ENCODE measurements around the gene USP12.
"Not testable (repeated sequence)": the region's sequence is repeated elsewhere in the genome, so short reads cannot be mapped to it uniquely, and the experiment has no call there.

Gene USP12

DNA sequence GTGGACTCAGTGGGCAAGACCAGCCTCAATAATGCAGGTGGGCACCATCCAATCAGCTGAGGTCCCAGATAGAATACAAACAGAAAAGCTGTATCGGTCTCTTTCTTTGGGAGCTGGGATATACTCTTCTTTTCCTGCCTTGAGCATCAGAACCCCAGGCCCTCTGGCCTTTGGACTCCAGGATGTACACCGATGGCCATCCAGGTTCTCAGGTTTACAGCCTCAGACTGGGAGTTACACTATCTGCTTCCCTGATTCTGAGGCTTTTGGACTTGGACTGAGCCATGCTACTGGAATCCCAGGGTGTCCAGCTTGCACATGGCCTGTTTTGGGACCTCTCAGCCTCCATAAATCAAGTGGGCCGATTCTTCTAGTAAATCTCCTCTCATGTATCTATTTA is 27.6 kb upstream of the USP12 start:
- H3K27me3 ChIP-seq (ENCODE audit: insufficient read depth, low read depth, severe bottlenecking): no peaks in the 10 kb centered on the region
- DNase-seq: no peak
- no peaks in the 10 kb centered on the region for H3K36me3 ChIP-seq
- H3K9me3 ChIP-seq (ENCODE audit: severe bottlenecking): no peaks in the 10 kb centered on the region
- H3K4me3 ChIP-seq (ENCODE audit: low read depth, low read length): no peak overlapping the region
- H3K27ac ChIP-seq: no peak overlapping the region
- TF ChIP-seq, protein P1, sequence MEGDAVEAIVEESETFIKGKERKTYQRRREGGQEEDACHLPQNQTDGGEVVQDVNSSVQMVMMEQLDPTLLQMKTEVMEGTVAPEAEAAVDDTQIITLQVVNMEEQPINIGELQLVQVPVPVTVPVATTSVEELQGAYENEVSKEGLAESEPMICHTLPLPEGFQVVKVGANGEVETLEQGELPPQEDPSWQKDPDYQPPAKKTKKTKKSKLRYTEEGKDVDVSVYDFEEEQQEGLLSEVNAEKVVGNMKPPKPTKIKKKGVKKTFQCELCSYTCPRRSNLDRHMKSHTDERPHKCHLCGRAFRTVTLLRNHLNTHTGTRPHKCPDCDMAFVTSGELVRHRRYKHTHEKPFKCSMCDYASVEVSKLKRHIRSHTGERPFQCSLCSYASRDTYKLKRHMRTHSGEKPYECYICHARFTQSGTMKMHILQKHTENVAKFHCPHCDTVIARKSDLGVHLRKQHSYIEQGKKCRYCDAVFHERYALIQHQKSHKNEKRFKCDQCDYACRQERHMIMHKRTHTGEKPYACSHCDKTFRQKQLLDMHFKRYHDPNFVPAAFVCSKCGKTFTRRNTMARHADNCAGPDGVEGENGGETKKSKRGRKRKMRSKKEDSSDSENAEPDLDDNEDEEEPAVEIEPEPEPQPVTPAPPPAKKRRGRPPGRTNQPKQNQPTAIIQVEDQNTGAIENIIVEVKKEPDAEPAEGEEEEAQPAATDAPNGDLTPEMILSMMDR (IDR thresholded peaks at IDR 0.05; ENCODE audit: low read depth, low read length): no peak

DNA sequence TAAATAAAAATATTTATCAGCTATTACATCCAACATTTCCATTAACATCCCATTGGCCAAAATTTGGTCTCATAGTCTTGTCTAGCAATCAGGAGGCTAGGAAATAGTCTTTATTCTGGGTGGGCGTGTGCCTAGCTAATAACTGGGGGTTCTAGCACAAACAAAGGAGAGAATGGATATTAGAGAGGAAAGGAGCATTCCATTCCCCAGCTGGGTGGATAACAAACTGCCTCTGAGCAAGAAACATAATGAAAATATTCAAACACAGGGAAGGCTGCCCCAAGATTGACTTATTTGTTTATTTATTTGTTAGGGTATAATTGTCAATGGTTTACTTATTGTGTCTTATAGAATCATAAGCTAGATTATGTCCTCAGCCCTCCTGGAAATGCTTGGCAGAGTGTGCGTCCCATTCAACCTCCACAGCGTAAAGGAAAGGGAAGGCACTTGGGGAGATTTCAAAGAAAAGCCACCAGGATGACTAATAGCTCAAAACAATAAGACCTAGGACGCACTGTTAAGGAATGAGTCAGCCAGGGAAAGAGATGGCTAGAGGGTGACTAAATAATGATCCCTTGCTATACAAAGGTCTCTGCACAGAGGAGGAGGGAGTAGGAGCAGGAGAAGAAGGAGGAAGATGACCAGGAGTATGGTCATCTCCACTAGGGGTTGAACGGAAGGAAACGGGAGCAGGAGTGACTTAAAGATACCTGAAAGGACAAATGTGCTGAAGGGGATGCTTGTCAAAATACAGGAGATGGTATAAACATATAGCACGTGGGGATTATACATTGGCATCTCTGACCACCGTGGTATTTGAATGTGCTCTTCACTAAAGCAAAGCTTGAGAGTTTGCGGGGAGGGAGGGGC is 23.5 kb upstream of the USP12 start:
- no peaks in the 10 kb centered on the region for H3K9me3 ChIP-seq (ENCODE audit: severe bottlenecking)
- no peaks in the 10 kb centered on the region for H3K27me3 ChIP-seq (ENCODE audit: insufficient read depth, low read depth, severe bottlenecking)
- H3K27ac ChIP-seq: no peak overlapping the region
- no peak for DNase-seq
- no peak overlapping the region for H3K4me3 ChIP-seq (ENCODE audit: low read depth, low read length)
- TF ChIP-seq, protein P1 (IDR thresholded peaks at IDR 0.05; ENCODE audit: low read depth, low read length): no peak
- no peaks in the 10 kb centered on the region for H3K36me3 ChIP-seq

DNA sequence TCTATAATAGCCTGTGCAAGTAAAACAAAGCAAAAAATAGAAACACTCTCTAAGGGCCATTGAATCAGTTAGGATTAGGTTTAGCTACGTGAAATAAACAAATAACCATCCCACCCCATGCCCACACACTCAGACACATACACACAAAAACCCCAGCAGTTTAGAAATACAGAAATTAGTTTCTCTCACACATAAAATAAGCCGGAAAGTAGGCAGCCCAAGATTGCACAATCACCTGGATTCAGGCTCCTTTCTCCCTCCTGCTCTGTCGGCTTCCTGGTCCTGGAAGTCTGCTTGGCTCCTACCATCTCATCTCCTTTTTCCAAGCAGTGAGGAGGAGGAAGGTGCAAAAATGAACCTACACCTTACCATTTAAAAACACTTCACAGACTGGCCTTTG is 22.6 kb upstream of the USP12 start:
- H3K4me3 ChIP-seq (ENCODE audit: low read depth, low read length): no peak overlapping the region
- TF ChIP-seq, protein P1 (IDR thresholded peaks at IDR 0.05; ENCODE audit: low read depth, low read length): no peak
- H3K36me3 ChIP-seq: no peaks in the 10 kb centered on the region
- H3K27ac ChIP-seq: no peak overlapping the region
- no peak for DNase-seq
- no peaks in the 10 kb centered on the region for H3K9me3 ChIP-seq (ENCODE audit: severe bottlenecking)
- no peaks in the 10 kb centered on the region for H3K27me3 ChIP-seq (ENCODE audit: insufficient read depth, low read depth, severe bottlenecking)

DNA sequence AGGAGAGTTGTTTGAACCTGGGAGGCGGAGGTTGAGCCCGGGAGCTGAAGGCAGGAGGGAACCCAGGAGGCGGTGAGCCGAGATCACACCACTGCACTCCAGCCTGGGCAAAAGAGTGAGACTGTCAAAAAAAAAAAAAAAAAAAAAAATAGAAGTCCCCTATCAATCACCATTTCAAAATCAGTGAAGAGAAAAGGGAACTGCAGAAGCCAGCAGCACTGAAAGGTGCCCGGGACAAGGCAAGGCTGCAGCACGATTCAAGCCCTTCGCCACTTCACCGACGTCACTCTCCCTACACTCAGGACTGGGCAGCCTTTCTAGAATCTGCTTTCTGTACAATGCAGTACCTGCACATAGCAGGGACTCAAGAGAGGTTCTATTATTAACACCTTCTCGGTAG is 21.9 kb upstream of the USP12 start:
- DNase-seq: no peak
- Histone ChIP-seq H3K27ac (no peak overlapping the region), H3K36me3 (no peaks in the 10 kb centered on the region), H3K9me3 (ENCODE audit: severe bottlenecking) (no peaks in the 10 kb centered on the region), H3K4me3 (ENCODE audit: low read depth, low read length) (no peak overlapping the region), H3K27me3 (ENCODE audit: insufficient read depth, low read depth, severe bottlenecking) (no peaks in the 10 kb centered on the region)
- TF ChIP-seq, protein P1 (IDR thresholded peaks at IDR 0.05; ENCODE audit: low read depth, low read length): no peak

DNA sequence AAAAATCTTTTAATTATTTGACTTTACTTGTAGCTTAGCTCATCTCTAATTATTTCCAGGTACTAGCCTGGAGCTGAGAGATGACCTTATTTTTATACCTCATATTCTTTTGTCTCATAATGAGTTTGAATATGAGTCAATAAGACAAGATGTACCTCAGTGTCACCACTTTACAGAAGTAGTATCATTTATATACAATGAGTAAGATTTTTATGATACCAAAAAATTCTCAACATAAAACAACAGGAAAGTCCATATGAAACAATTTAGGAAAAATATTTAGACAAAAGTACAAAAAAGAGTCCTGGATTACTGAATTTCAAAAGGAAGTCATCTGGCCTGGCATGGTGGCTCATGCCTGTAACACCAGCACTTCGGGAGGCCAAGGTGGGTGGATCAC is 21.4 kb upstream of the USP12 start:
- no peak overlapping the region for H3K4me3 ChIP-seq (ENCODE audit: low read depth, low read length)

DNA sequence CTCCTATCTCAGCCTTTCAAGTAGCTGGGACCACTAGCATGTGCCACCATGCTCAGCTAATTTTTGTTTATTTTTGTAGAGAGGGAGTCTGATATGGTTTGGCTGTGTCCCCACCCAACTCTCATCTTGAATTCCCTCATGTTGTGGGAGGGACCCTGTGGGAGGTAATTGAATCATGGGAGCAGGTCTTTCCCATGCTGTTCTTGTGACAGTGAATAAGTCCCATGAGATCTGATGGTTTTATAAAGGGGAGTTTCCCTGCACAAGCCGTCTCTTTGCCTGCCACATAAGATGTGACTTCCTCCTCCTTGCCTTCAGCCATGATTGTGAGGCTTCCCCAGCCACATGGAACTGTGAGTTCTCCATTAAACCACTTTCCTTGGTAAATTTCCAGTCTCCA is 20.8 kb upstream of the USP12 start:
- H3K4me3 ChIP-seq (ENCODE audit: low read depth, low read length); DNase-seq; H3K36me3 ChIP-seq; H3K27ac ChIP-seq; H3K9me3 ChIP-seq (ENCODE audit: severe bottlenecking); H3K27me3 ChIP-seq (ENCODE audit: insufficient read depth, low read depth, severe bottlenecking): not testable (repeated sequence)

More for the DNA sequence above, 21.4 kb upstream of the USP12 start:
- TF ChIP-seq, protein P1 (IDR thresholded peaks at IDR 0.05; ENCODE audit: low read depth, low read length): no peak
- Histone ChIP-seq H3K36me3 (no peaks in the 10 kb centered on the region), H3K27me3 (ENCODE audit: insufficient read depth, low read depth, severe bottlenecking) (no peaks in the 10 kb centered on the region), H3K27ac (no peak overlapping the region), H3K9me3 (ENCODE audit: severe bottlenecking) (no peaks in the 10 kb centered on the region)
- DNase-seq: no peak
